Measurements from ENCODE around the gene SLC26A8.
A peak's percentile ranks its signal among the peaks of the same experiment; 100 is the strongest.
"Not testable (repeated sequence)": the region's sequence is repeated elsewhere in the genome, so short reads cannot be mapped to it uniquely, and the experiment has no call there.

The SLC26A8 gene

DNA sequence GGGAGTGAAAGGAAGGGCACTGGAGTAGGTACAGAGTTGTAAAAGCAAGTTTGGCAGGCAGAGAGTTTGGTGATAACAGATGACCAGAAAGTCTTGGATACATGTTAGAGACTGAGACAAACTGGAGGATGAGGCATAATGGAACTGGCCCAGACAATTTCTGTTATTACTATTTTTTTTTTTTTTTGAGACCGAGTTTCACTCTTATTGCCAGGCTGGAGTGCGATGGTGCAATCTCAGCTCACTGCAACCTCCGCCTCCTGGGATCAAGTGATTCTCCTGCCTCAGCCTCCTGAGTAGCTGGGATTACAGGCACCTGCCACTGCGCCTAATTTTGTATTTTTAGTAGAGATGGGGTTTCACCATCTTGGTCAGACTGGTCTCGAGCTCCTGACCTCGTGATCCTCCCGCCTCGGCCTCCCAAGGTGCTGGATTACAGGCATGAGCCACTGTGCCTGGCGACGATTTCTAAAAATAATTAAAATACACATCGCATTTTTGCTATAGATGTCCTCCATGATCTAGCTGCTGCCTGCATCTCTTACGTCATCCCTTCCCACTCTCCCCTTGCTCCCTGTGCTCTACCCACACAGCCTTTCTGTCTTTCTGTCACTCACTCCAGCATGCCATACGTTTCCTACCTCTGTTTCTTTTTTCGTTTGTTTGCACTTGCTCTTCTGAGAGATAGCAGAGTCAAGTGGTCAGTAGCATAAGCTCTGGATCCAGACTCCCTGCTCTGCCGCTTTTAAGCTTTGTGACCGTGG lies 26.7 kb upstream of the SLC26A8 start:
- DNase-seq: no peak

GRCh38 chr6:36050305-36050704 lies 25.9 kb upstream of the SLC26A8 start:
- DNase-seq: no peak

GRCh38 chr6:36049582-36049981 lies 25.1 kb upstream of the SLC26A8 start:
- DNase-seq: no peak

GRCh38 chr6:36042618-36043260 lies 18.3 kb upstream of the SLC26A8 start:
- no peak for DNase-seq

GRCh38 chr6:36040958-36041357 lies 16.5 kb upstream of the SLC26A8 start:
- no peak for DNase-seq

GRCh38 chr6:36039112-36039511 lies 14.7 kb upstream of the SLC26A8 start:
- peak; percentile 16 for DNase-seq

GRCh38 chr6:36038120-36038876 lies 13.9 kb upstream of the SLC26A8 start:
- no peak for DNase-seq

DNA sequence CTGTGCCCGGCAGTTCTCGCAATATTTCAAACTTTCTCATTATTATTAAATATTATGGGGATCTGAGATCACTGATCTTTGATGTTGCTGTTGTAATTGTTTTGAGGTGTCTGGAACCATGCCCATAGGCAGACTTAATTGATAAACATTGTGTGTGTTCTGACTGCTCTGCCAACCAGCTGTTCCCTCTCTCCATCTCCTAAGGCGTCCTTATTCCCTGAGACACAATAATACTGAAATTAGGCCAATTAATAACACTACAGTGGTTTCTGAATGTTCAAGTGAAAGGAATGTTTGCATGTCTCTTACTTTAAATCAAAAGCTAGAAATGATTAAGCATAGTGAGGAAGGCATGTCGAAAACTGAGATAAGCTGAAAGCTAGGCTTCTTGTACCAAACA lies 10.8 kb upstream of the SLC26A8 start:
- DNase-seq: no peak

GRCh38 chr6:36034441-36034840 lies 10.0 kb upstream of the SLC26A8 start:
- DNase-seq: no peak

DNA sequence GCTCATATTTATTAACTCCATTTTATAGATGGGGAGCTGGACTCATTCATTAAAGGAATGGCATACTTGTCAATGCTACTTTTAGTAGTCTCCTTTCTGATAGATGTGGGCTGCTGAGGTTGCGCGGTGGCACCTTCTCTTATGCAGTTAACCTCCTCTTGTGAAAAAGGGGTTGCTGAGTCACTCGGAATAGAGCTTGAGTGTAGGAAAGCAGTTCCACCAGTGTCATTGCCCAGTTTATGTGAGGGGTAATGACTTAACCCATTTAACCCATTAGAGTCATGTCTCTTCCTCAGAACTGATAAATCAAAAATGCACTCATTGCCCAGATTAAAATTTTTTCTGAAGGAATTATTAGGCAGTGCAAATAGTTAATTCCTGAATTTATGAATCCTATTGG lies 9.5 kb upstream of the SLC26A8 start:
- DNase-seq: no peak

GRCh38 chr6:36033144-36033543 lies 8.7 kb upstream of the SLC26A8 start:
- DNase-seq: not testable (repeated sequence)

- DNase-seq: no peak
Measured at GRCh38 chr6:36032261-36032660, 7.8 kb upstream of the SLC26A8 start.

DNA sequence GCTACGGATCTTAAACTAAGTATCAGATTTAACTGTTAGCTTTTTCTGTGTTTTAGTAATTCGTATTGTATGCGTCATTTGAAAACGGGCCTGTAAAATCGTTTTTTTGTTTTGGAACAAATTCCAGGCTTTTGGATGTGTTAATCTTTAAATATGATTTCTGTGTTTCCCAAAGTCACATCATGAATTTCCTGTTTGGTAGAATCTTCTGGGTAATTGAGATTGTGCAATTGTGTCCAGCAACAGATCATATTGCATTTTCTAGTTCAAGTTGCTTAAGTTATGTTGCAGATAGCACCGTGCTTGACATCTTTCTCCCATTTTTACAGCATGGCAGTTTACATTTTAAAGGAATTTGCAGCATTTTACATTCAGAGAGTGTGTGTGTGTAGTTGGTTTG lies 5.0 kb upstream of the SLC26A8 start:
- DNase-seq: no peak

DNA sequence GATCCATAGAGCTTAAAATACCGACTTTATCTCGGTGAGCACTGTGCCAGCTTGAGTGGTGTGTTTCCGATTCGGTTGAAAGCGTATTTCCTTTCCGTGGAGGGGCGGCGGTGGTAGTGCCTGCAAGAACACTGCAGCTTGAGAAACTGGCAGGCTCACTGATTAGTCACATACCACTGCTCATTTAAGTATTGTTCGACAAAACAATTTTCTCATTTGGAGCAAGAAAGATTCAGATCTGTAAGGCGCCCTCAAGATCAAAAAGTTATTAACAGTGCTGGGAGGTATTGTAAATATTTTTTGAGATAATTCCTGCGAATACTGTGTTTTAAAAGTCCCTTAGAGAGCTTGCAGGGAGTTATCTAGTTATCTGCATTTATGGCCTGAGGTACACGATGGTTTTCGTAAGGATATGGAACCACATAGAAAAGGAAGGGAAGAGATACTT lies 4.5 kb upstream of the SLC26A8 start:
- DNase-seq: peak; percentile 35

- no peak for DNase-seq
Measured at GRCh38 chr6:36028088-36028876, 3.8 kb upstream of the SLC26A8 start.

DNA sequence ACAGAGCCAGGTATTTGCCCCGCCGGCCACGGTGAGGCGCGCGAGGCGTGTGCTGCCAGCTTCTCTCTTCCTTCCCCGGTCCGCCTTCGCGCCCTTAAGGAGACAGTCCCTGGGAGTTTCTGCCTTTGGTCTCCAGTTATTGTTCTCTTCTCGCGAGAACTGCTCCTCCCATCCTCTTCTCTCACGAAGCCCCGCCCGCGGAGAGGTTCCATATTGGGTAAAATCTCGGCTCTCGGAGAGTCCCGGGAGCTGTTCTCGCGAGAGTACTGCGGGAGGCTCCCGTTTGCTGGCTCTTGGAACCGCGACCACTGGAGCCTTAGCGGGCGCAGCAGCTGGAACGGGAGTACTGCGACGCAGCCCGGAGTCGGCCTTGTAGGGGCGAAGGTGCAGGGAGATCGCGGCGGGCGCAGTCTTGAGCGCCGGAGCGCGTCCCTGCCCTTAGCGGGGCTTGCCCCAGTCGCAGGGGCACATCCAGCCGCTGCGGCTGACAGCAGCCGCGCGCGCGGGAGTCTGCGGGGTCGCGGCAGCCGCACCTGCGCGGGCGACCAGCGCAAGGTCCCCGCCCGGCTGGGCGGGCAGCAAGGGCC lies 3.2 kb upstream of the SLC26A8 start, which contains the start of gene MAPK14:
Gene MAPK14 (plus strand): TSS at position 308 of the 587 bp plus-strand sequence. CDS start 350 bp downstream, outside the sequence.
- peak; percentile 99 for DNase-seq

GRCh38 chr6:36025932-36026327 lies 1.5 kb upstream of the SLC26A8 start:
- no peak for DNase-seq

GRCh38 chr6:36025260-36025931 lies 955 bp upstream of the SLC26A8 start:
- DNase-seq: no peak

GRCh38 chr6:36020154-36020553 lies 4.3 kb downstream of the SLC26A8 start:
- DNase-seq: no peak

DNA sequence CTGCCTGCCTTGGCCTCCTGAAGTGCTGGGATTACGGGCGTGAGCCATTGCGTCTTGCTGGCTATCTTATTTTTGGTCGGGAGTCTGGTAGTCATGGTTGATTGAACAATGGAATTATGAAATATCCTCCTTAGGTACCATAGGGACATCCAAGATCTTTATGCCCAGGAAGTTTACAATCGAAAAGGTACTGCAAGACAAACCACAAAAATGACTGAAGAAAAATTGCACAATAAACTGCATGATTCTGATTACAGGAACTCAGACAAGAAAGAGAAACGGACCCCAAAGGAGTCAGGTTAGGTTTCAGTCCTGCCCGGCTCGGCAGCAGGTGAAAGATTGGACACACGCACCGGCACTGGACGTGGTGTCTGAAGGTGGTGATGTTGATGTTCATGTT lies 5.3 kb downstream of the SLC26A8 start:
- DNase-seq: no peak

DNA sequence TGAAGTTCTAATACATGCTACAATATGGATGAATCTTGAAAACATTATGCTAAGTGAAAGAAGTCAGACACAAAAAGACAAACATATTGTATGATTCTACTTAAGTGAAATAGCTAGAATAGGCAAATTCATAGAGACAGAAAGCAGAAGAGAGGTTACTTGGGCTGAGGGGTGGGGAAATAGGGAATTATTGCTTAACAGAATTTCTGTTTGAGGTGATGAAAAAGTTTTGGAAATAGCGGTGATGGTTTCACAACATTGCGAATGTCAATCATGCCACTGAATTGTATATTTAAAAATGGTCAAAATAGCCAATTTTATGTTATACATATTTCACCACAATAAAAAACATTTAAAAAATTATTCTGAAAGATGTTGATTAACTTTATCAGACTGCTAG lies 6.1 kb downstream of the SLC26A8 start:
- no peak for DNase-seq

DNA sequence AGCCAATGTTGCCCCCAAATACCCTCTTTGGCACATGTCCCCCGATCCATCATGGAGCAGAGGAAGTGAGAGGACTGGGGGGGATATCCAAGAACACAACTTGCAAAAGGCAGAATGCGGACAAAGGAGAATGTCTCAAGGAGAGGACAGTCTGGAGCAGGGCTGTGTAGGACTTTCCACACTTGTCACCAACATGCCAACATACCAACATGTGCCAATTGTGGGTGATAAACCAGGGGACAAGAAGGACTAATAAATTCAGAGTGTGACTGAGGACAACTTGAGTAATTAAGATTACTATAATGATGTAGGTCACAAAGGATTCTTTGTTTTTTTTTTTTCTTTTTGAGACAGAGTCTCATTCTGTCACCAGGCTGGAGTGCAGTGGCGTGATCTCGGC lies 8.8 kb downstream of the SLC26A8 start:
- no peak for DNase-seq

All from NCI-H774 (cell line).